ENCODE results near the gene NRL. TPM values are rescaled to one million over a fixed set of nuclear protein-coding genes. Genes with fewer than 3 reads are reported as not detected.

Gene NRL
- total RNA-seq, 1 experiment from 2014 or later: 0.66 TPM

DNA sequence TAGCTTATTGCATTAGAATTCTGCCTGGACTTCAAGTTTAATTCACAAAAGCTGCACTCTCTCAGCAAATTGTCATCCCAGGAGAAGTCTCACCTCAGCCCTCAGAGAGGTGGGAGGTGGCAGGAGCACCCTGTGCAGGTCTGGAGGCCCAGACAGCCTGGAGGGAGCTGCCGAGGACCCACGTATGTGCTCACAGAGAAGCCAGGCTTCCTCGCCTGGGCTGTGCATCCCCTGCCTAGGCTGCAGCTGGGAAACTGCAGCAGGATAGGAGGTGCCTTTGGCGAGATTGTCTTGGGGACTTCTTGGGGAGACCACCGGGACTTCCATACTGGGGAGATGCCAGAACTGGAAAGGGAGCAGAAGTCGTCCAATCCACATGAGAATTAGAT lies 34.6 kb downstream of the NRL start:
- no TSS peak for BruUV-seq (replicated peaks)
- Histone ChIP-seq H3K9ac (ENCODE audit: low read length) (peak overlapping the region; percentile 78), H3K4me1 (ENCODE audit: control insufficient read depth in 1 of 2, insufficient read depth in 2 of 2, low read length in 2 of 2) (peaks cover 18 to 30% of the 10 kb centered on the region in 2 experiments), H3K27ac (ENCODE audit: low read depth, low read length) (peak overlapping the region; percentile 97), H3K79me2 (ENCODE audit: insufficient read depth, low read length) (no peaks in the 10 kb centered on the region), H2AFZ (ENCODE audit: low read depth, low read length, poor library complexity, severe bottlenecking) (no peak overlapping the region), H4K20me1 (ENCODE audit: insufficient read depth) (no peaks in the 10 kb centered on the region), H3K9me3 (ENCODE audit: control insufficient read depth in 1 of 2, insufficient read depth in 1 of 2, low read depth in 1 of 2, low read length in 2 of 2) (no peaks in the 10 kb centered on the region), H3K36me3 (ENCODE audit: control insufficient read depth in 1 of 2, insufficient read depth in 2 of 2, low read length in 2 of 2) (no peaks in the 10 kb centered on the region), H3K4me3 (replicated peaks in 1 of 2; ENCODE audit: low read depth in 1 of 2, low read length in 2 of 2) (no peak overlapping the region), H3K9me2 (ENCODE audit: insufficient read depth) (no peaks in the 10 kb centered on the region), H3K27me3 (ENCODE audit: insufficient read depth, low read length) (no peaks in the 10 kb centered on the region), H3K4me2 (ENCODE audit: low read length) (peak overlapping the region; percentile 86)
- ChIA-PET POLR2A (interaction anchor here (0.7 to 3.7 kb wide), 2 partner anchors 14 to 34 kb away, joined by 3 to 26 read pairs; partner anchors contain the start of gene PCK2), CTCF (interaction anchor here (3.2 to 3.4 kb wide), 3 partner anchors 11 to 29 kb away, joined by 15 to 42 read pairs (median 16); partner anchors contain the start of gene PCK2), RAD21 (ENCODE audit: low non-redundant PET in 1 of 2, low total read pairs in 2 of 2, uncharacterized antibody in 2 of 2, unreplicated experiment in 2 of 2) (no interaction called here)
- no peak for ATAC-seq
- intact Hi-C loops (cut with micrococcal nuclease): no loop called here
- DNase-seq (ENCODE audit: low read depth, low spot score): no peak
- TF ChIP-seq POLR2AphosphoS5 (IDR thresholded peaks at IDR 0.05; ENCODE audit: low read depth, low read length): no peak
- TF ChIP-seq CBX3 (IDR thresholded peaks at IDR 0.05; ENCODE audit: low read depth): no peak
- no peak for TF ChIP-seq SRF (IDR thresholded peaks at IDR 0.05; ENCODE audit: low read depth)

DNA sequence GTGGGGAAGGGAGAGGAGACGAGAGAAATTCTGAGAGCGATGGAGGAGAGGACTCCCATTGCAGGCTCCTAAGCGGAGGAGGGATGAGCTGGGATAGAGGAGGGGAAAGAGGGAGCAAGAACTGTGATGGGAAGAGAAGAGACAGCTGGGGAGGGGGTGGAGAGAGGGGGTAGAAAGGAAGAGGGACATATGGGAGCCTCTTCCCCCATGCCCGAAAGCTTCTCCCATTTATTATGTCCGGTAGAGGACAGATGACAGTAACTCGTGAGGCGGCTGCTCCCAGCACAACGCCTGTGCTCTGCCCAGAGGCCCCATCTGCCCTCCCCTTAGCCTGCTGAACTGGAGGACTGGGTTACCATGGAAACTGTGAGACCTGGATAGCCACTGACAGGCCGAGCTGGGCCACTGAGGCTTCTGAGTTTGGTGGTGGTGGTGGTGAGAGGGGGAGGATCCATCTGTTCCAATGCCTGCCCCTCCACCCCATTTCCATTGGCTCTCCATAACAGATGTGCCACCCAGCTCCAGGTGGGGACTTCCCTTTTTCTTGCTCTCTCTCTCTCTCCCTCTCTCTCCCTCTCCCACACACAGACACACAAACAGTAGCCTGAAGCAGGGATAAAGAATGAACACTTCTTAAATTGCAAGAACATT lies 35.1 kb downstream of the NRL start:
- ChIA-PET POLR2A (interaction anchor here (3.7 kb wide), 1 partner anchor 14 kb away, joined by 26 read pairs; the partner anchor contains the start of gene PCK2), CTCF (interaction anchor here (3.2 to 3.4 kb wide), 3 partner anchors 12 to 29 kb away, joined by 15 to 42 read pairs (median 16); partner anchors contain the start of gene PCK2)
- no peaks in the 10 kb centered on the region for H3K9me2 ChIP-seq (ENCODE audit: insufficient read depth)
- TF ChIP-seq CBX3 (IDR thresholded peaks at IDR 0.05; ENCODE audit: low read depth): no peak
- no peak for TF ChIP-seq ZNF274 (IDR thresholded peaks at IDR 0.05; ENCODE audit: low read depth, low read length)
- no peak for TF ChIP-seq POLR2AphosphoS5 (IDR thresholded peaks at IDR 0.05; ENCODE audit: low read depth, low read length)
- TF ChIP-seq SRF (IDR thresholded peaks at IDR 0.05; ENCODE audit: low read depth): no peak
- TF ChIP-seq CEBPB (IDR thresholded peaks at IDR 0.05; ENCODE audit: low read depth): no peak
- TF ChIP-seq ELF1 (IDR thresholded peaks at IDR 0.05; ENCODE audit: borderline replicate concordance, low read depth): no peak
- no peak for TF ChIP-seq ZFX (IDR thresholded peaks at IDR 0.05)
- TF ChIP-seq FOSL1 (IDR thresholded peaks at IDR 0.05; ENCODE audit: low read depth): no peak
- no peak for TF ChIP-seq EZH2 (IDR thresholded peaks at IDR 0.05)
- TF ChIP-seq TCF7L2 (IDR thresholded peaks at IDR 0.05; ENCODE audit: borderline replicate concordance, extremely low read depth, insufficient read depth, insufficient read length): no peak
- TF ChIP-seq, protein P1, sequence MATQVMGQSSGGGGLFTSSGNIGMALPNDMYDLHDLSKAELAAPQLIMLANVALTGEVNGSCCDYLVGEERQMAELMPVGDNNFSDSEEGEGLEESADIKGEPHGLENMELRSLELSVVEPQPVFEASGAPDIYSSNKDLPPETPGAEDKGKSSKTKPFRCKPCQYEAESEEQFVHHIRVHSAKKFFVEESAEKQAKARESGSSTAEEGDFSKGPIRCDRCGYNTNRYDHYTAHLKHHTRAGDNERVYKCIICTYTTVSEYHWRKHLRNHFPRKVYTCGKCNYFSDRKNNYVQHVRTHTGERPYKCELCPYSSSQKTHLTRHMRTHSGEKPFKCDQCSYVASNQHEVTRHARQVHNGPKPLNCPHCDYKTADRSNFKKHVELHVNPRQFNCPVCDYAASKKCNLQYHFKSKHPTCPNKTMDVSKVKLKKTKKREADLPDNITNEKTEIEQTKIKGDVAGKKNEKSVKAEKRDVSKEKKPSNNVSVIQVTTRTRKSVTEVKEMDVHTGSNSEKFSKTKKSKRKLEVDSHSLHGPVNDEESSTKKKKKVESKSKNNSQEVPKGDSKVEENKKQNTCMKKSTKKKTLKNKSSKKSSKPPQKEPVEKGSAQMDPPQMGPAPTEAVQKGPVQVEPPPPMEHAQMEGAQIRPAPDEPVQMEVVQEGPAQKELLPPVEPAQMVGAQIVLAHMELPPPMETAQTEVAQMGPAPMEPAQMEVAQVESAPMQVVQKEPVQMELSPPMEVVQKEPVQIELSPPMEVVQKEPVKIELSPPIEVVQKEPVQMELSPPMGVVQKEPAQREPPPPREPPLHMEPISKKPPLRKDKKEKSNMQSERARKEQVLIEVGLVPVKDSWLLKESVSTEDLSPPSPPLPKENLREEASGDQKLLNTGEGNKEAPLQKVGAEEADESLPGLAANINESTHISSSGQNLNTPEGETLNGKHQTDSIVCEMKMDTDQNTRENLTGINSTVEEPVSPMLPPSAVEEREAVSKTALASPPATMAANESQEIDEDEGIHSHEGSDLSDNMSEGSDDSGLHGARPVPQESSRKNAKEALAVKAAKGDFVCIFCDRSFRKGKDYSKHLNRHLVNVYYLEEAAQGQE (IDR thresholded peaks at IDR 0.05; ENCODE audit: low read depth): no peak
- no peak for TF ChIP-seq JUND (IDR thresholded peaks at IDR 0.05)
- no peak for TF ChIP-seq SIN3A (IDR thresholded peaks at IDR 0.05; ENCODE audit: low read depth)
- TF ChIP-seq, protein P2, sequence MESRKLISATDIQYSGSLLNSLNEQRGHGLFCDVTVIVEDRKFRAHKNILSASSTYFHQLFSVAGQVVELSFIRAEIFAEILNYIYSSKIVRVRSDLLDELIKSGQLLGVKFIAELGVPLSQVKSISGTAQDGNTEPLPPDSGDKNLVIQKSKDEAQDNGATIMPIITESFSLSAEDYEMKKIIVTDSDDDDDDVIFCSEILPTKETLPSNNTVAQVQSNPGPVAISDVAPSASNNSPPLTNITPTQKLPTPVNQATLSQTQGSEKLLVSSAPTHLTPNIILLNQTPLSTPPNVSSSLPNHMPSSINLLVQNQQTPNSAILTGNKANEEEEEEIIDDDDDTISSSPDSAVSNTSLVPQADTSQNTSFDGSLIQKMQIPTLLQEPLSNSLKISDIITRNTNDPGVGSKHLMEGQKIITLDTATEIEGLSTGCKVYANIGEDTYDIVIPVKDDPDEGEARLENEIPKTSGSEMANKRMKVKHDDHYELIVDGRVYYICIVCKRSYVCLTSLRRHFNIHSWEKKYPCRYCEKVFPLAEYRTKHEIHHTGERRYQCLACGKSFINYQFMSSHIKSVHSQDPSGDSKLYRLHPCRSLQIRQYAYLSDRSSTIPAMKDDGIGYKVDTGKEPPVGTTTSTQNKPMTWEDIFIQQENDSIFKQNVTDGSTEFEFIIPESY (IDR thresholded peaks at IDR 0.05; ENCODE audit: extremely low read depth, insufficient replicate concordance, low read length): no peak

More for the DNA sequence above, 35.1 kb downstream of the NRL start:
- Histone ChIP-seq H3K4me3 (replicated peaks in 1 of 2; ENCODE audit: low read depth in 1 of 2, low read length in 2 of 2) (no peak overlapping the region), H2AFZ (ENCODE audit: low read depth, low read length, poor library complexity, severe bottlenecking) (no peak overlapping the region), H3K27ac (ENCODE audit: low read depth, low read length) (no peak overlapping the region), H3K27me3 (ENCODE audit: insufficient read depth, low read length) (no peaks in the 10 kb centered on the region), H3K4me2 (ENCODE audit: low read length) (no peak overlapping the region), H3K9ac (ENCODE audit: low read length) (no peak overlapping the region), H4K20me1 (ENCODE audit: insufficient read depth) (no peaks in the 10 kb centered on the region), H3K36me3 (ENCODE audit: control insufficient read depth in 1 of 2, insufficient read depth in 2 of 2, low read length in 2 of 2) (no peaks in the 10 kb centered on the region), H3K4me1 (ENCODE audit: control insufficient read depth in 1 of 2, insufficient read depth in 2 of 2, low read length in 2 of 2) (peaks cover 18 to 30% of the 10 kb centered on the region in 2 experiments), H3K79me2 (ENCODE audit: insufficient read depth, low read length) (no peaks in the 10 kb centered on the region), H3K9me3 (ENCODE audit: control insufficient read depth in 1 of 2, insufficient read depth in 1 of 2, low read depth in 1 of 2, low read length in 2 of 2) (no peaks in the 10 kb centered on the region)
- no peak for ATAC-seq
- RAD21 ChIA-PET (ENCODE audit: low non-redundant PET in 1 of 2, low total read pairs in 2 of 2, uncharacterized antibody in 2 of 2, unreplicated experiment in 2 of 2): no interaction called here
- BruUV-seq (replicated peaks): no TSS peak
- intact Hi-C loops (cut with micrococcal nuclease): no loop called here
- no peak for DNase-seq (ENCODE audit: low read depth, low spot score)

Measured in HCT116 (cell line).